ENCODE data around the gene MAML2.

DNA sequence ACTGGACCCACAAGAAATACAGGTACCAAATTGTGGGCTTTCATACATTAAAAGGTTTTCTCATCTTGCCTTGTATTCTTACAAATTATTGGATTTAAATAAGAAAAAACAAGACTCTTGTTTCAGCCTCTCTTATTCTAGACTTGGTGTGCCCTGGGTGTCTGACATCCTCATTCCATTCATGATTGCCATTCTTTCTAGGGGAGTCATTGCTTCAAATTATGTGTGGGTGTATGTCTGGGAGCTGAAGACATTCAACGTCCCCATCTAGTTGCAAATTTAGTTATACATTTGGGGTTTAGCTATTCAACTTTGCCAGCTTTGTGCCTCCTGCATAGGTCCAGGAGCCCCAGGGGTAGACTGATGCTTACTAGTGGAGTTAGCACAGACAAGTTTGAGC, 18.1 kb downstream of the MAML2 start:
- TF ChIP-seq, protein P1, sequence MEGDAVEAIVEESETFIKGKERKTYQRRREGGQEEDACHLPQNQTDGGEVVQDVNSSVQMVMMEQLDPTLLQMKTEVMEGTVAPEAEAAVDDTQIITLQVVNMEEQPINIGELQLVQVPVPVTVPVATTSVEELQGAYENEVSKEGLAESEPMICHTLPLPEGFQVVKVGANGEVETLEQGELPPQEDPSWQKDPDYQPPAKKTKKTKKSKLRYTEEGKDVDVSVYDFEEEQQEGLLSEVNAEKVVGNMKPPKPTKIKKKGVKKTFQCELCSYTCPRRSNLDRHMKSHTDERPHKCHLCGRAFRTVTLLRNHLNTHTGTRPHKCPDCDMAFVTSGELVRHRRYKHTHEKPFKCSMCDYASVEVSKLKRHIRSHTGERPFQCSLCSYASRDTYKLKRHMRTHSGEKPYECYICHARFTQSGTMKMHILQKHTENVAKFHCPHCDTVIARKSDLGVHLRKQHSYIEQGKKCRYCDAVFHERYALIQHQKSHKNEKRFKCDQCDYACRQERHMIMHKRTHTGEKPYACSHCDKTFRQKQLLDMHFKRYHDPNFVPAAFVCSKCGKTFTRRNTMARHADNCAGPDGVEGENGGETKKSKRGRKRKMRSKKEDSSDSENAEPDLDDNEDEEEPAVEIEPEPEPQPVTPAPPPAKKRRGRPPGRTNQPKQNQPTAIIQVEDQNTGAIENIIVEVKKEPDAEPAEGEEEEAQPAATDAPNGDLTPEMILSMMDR (IDR thresholded peaks at IDR 0.05) = no peak
- TF ChIP-seq POLR2A (IDR thresholded peaks at IDR 0.05) (no peak), POLR2AphosphoS5 (IDR thresholded peaks at IDR 0.05) (no peak), EP300 (IDR thresholded peaks at IDR 0.05) (no peak)
